Stimulated activated naive CD8-positive, alpha-beta T cell treated with anti-CD3 and anti-CD28 coated beads, Interleukin-15, Interleukin-2, amounts not matched to agents 100 U/mL and 50 U/mL, for 24 hours (primary cell): ENCODE results near the gene FGFR3.

Source experiments
- ATAC-seq: fragments of 150-1000 bp; cut with Tn5 transposase; one replicate; pipeline ENCODE4 v1.10.0; 2021
- DNase-seq: peaks from one replicate; pipeline ENCODE4 v3.0.0; 2021

FGFR3 gene

GRCh38 chr4:1788254-1788973, 4.7 kb upstream of the FGFR3 start:
- no peak for ATAC-seq
- no peak for DNase-seq

DNA sequence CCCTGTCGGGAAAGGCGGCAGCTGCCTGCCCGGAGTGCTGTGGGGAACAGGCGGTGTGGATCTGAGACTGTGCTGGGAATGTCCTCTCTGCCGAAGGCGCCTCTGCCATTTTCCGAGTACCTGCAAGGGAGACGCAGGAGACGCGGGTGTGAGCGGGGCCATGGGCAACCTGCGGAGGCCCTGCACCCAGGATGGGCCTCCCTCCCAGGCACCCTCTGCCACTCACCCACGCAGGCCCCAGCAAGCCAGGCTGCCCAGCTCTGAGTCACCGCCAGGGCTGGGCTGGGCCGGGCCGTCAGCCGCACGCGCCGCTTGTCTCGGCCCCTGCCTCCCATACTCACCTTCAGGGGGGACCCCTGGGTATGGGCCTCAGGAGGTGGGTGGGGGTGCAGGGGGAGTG, 3.5 kb upstream of the FGFR3 start:
- no peak for DNase-seq
- ATAC-seq: no peak

GRCh38 chr4:1790005-1790404, 3.1 kb upstream of the FGFR3 start:
- DNase-seq (no peak), ATAC-seq (no peak)

- ATAC-seq (no peak), DNase-seq (no peak)
Observed at GRCh38 chr4:1792158-1792831, 798 bp upstream of the FGFR3 start.

DNA sequence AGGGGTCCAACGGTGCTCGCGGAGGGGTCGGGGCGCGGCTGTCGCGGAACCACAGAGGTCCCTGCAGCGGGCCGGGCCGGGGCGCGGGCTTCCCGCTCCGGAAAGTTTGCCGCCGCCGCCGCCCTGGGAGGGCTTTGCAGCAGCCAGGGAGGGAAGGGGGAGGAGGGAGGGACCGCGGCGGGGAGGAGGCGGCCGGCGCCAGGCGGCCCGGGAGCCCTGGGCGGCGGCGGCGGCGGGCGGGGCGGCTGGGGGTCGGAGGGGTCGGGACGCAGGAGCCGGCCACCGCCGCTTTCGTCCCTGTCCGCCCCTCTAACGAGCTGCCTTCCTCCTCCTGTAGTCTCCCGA, 375 bp downstream of the FGFR3 start:
- DNase-seq (peak; percentile 42), ATAC-seq (no peak)

DNA sequence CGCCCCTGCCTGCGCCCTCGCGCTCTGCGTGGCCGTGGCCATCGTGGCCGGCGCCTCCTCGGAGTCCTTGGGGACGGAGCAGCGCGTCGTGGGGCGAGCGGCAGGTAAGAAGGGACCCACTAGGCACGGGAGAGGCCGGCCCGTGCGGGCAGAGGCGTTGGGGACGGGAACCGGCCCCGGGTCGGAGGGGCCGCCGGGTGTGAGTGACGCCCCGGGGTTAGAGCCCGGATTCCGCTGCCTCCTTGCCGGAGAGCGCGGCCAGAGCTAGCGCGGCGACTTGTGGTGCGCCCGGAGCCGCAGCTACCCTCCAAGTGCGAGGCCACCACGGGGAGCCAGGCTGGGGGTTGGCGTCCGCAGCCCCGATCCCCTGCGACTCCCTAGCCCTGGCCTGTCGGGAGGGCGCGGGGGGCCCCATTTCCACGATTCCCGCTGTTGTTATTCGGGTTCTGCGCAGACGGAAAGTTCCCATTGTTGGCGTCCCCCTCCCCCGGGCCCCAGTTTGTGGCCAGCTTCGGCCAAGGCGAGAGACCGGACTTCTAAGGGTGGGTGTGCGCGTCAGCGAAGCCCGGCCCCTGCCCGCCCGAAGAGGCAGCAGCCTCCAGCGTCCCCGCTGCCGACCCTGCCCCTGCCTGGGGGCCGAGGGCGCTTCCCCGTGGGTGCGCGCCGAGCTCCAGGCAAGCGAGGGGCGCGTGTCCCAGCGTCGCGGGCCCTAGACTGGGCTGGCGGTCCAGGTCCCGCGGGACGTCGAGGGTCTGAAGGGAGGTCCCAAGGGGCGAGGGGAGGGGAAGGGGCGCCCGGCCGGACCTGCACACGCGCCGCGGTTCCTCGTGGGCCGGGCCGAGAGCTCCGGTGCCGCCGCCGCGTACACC, 1.1 kb downstream of the FGFR3 start:
- DNase-seq (no peak), ATAC-seq (no peak)

GRCh38 chr4:1794809-1795298, 1.8 kb downstream of the FGFR3 start:
- DNase-seq: peak; percentile 17
- no peak for ATAC-seq

DNA sequence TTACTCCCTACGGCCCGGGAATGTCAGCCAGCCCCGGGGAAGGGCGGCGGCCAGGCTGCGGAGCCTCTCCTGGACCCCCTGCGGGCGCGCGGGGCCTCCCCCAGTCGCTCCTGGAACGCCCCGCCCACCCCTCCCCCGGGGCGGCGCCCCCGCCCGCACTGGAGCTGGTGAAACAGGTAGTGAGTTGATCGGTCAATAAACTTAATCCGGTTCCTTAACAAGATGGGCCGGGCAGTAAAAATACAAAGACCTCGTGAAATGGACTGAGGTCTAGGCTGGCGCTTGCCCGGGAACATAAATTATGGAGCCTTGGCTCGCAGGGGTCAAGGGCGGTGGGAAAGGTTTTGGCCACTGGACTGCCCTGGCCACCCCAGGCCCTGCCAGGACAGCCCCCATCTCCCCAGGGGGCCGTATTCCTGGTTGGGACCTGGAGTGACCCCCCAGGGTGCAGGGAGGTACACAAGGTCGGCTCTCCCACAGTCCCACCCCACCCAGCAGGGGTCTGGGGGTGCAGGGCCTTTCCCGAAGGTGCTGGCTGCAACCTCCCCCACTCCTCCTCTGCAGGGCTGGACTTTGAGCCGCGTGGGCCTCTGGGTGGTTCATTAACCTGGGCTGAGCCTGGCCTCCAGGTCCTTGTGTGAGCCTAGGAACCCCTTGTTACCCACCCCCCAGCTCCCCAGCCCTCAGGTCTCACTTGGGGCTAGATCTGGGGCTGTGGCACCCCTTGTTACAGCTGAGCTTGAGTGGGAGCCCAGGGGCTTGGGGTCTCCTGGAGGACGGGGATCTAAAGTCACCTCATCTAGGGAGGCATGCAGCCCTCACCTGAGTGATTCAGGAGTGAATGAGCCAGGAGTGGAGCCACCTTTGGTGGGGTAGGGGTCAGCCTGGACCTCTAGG, 2.5 kb downstream of the FGFR3 start:
- DNase-seq: no peak
- ATAC-seq: no peak

GRCh38 chr4:1796486-1797204, 3.6 kb downstream of the FGFR3 start:
- DNase-seq: no peak
- no peak for ATAC-seq

- ATAC-seq: no peak
- DNase-seq: no peak
Observed at GRCh38 chr4:1797298-1797860, 4.3 kb downstream of the FGFR3 start.

- DNase-seq (no peak), ATAC-seq (no peak)
Observed at GRCh38 chr4:1797861-1798579, 4.9 kb downstream of the FGFR3 start.

DNA sequence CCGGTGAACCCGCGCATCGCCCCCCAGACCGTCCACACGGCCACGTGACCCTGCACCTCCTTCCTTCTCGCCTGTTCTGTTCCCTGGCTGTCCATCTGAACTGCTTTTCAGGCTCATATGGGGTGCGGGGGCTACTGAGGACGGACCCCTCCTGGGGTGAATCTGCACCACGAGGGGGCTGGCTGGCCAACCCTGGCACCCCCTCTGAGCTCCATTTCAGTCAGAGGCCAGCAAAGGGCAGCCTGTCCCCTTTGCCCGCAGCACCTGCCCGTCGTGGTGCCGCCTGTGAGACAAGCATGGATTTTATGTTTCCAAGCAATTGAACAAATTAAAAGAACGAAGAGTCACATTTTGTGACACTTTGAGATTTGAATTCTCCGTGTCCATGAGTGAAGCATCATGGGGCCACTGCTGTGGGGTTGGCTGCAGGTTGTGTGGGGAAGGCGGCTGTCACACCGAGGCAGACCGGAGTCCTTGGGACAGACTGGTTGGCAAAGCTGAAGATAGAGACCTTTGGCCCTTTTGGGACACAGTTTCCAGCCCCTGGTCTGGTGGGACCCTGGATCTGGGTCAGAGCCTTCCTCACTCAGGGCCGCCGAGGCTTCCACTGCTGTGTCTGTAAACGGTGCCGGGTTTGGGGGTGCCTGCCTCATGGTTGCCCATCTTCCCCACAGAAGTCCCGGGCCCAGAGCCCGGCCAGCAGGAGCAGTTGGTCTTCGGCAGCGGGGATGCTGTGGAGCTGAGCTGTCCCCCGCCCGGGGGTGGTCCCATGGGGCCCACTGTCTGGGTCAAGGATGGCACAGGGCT, 5.7 kb downstream of the FGFR3 start:
- DNase-seq (no peak), ATAC-seq (no peak)

GRCh38 chr4:1799387-1800375, 6.6 kb downstream of the FGFR3 start:
- ATAC-seq: no peak

DNA sequence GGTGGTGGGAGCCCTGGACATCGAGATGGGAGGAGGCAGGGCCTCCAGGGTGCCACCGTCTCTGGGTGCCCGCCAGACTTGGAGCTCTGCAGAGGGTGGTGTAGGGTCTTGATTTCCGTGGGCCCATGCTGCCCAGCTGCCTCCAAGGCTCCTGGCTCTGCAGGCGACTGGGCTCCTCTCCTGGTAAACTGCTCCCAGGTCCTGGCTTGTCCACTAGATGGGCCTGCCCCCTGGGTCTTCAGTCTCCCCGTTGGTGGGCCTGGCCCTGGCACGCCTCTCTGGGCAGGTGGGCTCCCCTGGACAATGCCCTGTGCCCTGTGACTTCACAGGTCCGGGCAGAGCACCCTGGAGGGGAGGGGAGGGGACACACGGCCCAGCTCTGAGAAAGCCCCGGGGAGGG, 7.7 kb downstream of the FGFR3 start:
- DNase-seq (no peak), ATAC-seq (no peak)

More at GRCh38 chr4:1799387-1800375, 6.6 kb downstream of the FGFR3 start:
- no peak for DNase-seq

DNA sequence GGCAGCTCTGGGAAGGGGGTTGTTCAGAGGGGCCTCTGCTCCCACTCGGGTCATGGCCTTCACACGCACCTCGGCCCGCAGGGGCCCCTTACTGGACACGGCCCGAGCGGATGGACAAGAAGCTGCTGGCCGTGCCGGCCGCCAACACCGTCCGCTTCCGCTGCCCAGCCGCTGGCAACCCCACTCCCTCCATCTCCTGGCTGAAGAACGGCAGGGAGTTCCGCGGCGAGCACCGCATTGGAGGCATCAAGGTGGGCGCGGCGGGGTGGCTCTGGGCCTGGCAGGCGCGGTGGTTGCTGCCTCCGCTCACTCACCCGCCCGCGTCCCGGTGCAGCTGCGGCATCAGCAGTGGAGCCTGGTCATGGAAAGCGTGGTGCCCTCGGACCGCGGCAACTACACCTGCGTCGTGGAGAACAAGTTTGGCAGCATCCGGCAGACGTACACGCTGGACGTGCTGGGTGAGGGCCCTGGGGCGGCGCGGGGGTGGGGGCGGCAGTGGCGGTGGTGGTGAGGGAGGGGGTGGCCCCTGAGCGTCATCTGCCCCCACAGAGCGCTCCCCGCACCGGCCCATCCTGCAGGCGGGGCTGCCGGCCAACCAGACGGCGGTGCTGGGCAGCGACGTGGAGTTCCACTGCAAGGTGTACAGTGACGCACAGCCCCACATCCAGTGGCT, 8.3 kb downstream of the FGFR3 start:
- no peak for DNase-seq
- no peak for ATAC-seq

DNA sequence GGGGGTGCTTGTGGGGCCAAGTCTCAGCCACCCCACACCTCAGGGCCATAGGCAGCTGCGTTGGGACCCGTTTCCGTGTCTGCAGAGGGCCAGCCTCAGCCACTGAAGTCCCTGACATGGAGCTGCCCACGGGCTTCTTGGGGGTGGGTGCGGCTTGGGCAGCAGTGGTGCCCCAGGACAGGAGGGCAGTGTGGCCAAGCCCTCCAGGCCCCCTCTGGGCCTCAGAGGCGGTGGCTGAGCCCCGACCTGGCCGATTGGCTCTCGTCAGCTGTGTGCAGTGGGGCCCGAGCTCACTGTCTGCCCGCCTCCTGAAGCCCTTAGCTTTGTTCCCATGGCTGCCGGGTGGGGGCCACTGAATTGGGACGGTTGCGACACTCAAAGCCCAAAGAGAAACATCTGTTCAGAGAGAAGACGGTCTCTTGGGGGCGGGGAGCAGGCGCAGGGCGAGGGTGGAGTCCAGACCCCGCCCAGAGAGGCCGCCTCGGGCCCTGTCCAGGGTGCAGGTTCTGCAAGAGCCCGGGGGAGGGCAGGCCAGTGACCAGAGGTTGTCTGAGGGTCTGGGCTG, 9.1 kb downstream of the FGFR3 start:
- ATAC-seq (no peak), DNase-seq (no peak)
